ENCODE results near the gene PEX19.
A peak's percentile ranks its signal among the peaks of the same experiment; 100 is the strongest.

Gene PEX19

GRCh38 chr1:160277330-160277729 is 7.6 kb downstream of the PEX19 start:
- no peak for DNase-seq

- DNase-seq = no peak
These were observed 13.9 kb downstream of the PEX19 start for GRCh38 chr1:160271025-160271424.

GRCh38 chr1:160267284-160267991 is 17.5 kb downstream of the PEX19 start:
- no peak for DNase-seq

GRCh38 chr1:160264795-160265307 is 20.1 kb downstream of the PEX19 start:
- DNase-seq = no peak

- peak; percentile 99 for DNase-seq
These were observed 22.8 kb downstream of the PEX19 start, which contains the start of gene DCAF8 for GRCh38 chr1:160261893-160262794. Gene DCAF8, minus strand, starts transcription at chr1:160262549. Its CDS starts 18,541 bp downstream, at chr1:160244008.

- DNase-seq = peak; percentile 80
These were observed 23.4 kb downstream of the PEX19 start for GRCh38 chr1:160261556-160261892.

GRCh38 chr1:160260406-160261382 is 24.2 kb downstream of the PEX19 start:
- no peak for DNase-seq

GRCh38 chr1:160258177-160258798 is 26.6 kb downstream of the PEX19 start:
- no peak for DNase-seq

GRCh38 chr1:160257411-160258015 is 27.4 kb downstream of the PEX19 start:
- no peak for DNase-seq

- DNase-seq = peak; percentile 40
These were observed 28.4 kb downstream of the PEX19 start for GRCh38 chr1:160256396-160257046.

GRCh38 chr1:160255781-160256300 is 29.1 kb downstream of the PEX19 start:
- no peak for DNase-seq

GRCh38 chr1:160251687-160252526 is 33.0 kb downstream of the PEX19 start:
- peak; percentile 58 for DNase-seq

- DNase-seq = no peak
These were observed 33.9 kb downstream of the PEX19 start for GRCh38 chr1:160251011-160251410.

GRCh38 chr1:160247053-160247452 is 37.9 kb downstream of the PEX19 start:
- DNase-seq = no peak

GRCh38 chr1:160245434-160245833 is 39.5 kb downstream of the PEX19 start:
- no peak for DNase-seq

- DNase-seq = no peak
These were observed 40.7 kb downstream of the PEX19 start for GRCh38 chr1:160244209-160244608.

GRCh38 chr1:160243767-160244166 is 41.2 kb downstream of the PEX19 start:
- DNase-seq = no peak

- no peak for DNase-seq
These were observed 45.2 kb downstream of the PEX19 start for GRCh38 chr1:160239582-160240299.

GRCh38 chr1:160238408-160238807 is 46.5 kb downstream of the PEX19 start:
- no peak for DNase-seq

All from activated CD4-positive, alpha-beta T cell treated with anti-CD3 and anti-CD28 coated beads, Interleukin-2, amount 50 U/mL, for 16 hours (primary cell).